Calu3 (cell line): ENCODE data around the gene TMEM63B. TPM values are rescaled to one million over a fixed set of nuclear protein-coding genes. Genes with fewer than 3 reads are reported as not detected.

ENCODE experiments used
- BruUV-seq: library from RNA; stranded (reverse); fragments of 400-500 nt; replicated peaks from 2 replicates; lab custom pipeline; 2021; lab: Mats Ljungman, UMichigan
- CTCF ChIA-PET: fragments of 300-600 bp; sonication (Branson Sonifier 250); formaldehyde crosslinking; loops from one replicate; lab custom pipeline; 2022; ENCODE audit warnings: antibody characterized with exemption; lab: Charles Lee
- DNase-seq: peaks from one replicate; pipeline ENCODE4 v3.0.0; 2022
- H3K27ac Mint-ChIP-seq: one replicate; pipeline ENCODE4 v1.8.0; 2022; ENCODE audit warnings: mixed read lengths; ENCODE audit not compliant: unreplicated experiment
- H3K27me3 Mint-ChIP-seq: one replicate; pipeline ENCODE4 v1.8.0; 2022; ENCODE audit warnings: mixed read lengths; ENCODE audit not compliant: unreplicated experiment
- H3K36me3 Mint-ChIP-seq: one replicate; pipeline ENCODE4 v1.8.0; 2022; ENCODE audit warnings: mild to moderate bottlenecking, moderate library complexity, mixed read lengths; ENCODE audit not compliant: insufficient read depth, unreplicated experiment
- H3K4me1 Mint-ChIP-seq: one replicate; pipeline ENCODE4 v1.8.0; 2022; ENCODE audit warnings: mild to moderate bottlenecking, low read depth, mixed read lengths; ENCODE audit not compliant: unreplicated experiment
- H3K4me3 Mint-ChIP-seq: one replicate; pipeline ENCODE4 v1.8.0; 2022; ENCODE audit warnings: mild to moderate bottlenecking, low read depth, moderate library complexity, mixed read lengths; ENCODE audit not compliant: unreplicated experiment
- H3K9me3 Mint-ChIP-seq: one replicate; pipeline ENCODE4 v1.8.0; 2022; ENCODE audit warnings: low read depth, mixed read lengths; ENCODE audit not compliant: unreplicated experiment
- intact Hi-C: fragments of 100-400 bp; cut with micrococcal nuclease; formaldehyde crosslinking; loops from one replicate; pipeline ENCODE4 v1.10.0; 2022; ENCODE audit not compliant: unreplicated experiment
- total RNA-seq: library from RNA; stranded (reverse); gene quantifications from 2 replicates; pipeline ENCODE4 v1.2.3, GENCODE V29; 2022
- TF ChIP-seq, protein P1 (sequence below): fragments of 200-600 bp; IDR thresholded peaks from one replicate; pipeline ENCODE4 v1.8.0; 2022; ENCODE audit warnings: antibody characterized with exemption; ENCODE audit not compliant: unreplicated experiment

Gene TMEM63B
- total RNA-seq, 1 experiment from 2014 or later, result 84.2 TPM

DNA sequence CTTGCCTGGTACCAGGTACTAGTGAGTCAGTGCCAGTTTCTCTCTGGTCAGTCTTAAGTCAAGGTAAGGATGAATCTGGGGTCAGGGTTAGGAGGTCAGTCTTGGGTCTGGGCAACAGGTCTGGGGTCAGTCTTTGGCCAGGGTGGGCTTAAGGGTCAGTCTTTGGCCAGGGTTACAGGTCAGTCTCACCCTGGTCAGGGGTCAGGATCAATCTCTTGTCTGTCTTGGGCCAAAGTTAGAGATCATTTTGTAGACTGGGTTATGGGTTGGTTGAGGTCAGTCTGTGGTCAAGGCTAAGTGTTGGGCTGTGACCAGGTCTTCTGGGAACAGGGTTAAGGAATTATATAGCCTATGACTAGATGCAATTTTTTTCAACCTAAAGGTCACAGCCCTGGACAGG, 18.5 kb downstream of the TMEM63B start:
- no peaks in the 10 kb centered on the region for H3K27me3 Mint-ChIP-seq
- BruUV-seq, result no TSS peak
- intact Hi-C loops, result no loop called here
- DNase-seq, result no peak
- TF ChIP-seq, protein P1, sequence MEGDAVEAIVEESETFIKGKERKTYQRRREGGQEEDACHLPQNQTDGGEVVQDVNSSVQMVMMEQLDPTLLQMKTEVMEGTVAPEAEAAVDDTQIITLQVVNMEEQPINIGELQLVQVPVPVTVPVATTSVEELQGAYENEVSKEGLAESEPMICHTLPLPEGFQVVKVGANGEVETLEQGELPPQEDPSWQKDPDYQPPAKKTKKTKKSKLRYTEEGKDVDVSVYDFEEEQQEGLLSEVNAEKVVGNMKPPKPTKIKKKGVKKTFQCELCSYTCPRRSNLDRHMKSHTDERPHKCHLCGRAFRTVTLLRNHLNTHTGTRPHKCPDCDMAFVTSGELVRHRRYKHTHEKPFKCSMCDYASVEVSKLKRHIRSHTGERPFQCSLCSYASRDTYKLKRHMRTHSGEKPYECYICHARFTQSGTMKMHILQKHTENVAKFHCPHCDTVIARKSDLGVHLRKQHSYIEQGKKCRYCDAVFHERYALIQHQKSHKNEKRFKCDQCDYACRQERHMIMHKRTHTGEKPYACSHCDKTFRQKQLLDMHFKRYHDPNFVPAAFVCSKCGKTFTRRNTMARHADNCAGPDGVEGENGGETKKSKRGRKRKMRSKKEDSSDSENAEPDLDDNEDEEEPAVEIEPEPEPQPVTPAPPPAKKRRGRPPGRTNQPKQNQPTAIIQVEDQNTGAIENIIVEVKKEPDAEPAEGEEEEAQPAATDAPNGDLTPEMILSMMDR, result no peak
- no peak overlapping the region for H3K4me3 Mint-ChIP-seq
- peaks cover 20% of the 10 kb centered on the region for H3K36me3 Mint-ChIP-seq
- no peaks in the 10 kb centered on the region for H3K9me3 Mint-ChIP-seq
- H3K27ac Mint-ChIP-seq, result no peak overlapping the region
- no peaks in the 10 kb centered on the region for H3K4me1 Mint-ChIP-seq
- CTCF ChIA-PET, result interaction anchor here (0.5 kb wide), 1 partner anchor 123 kb away, joined by 4 read pairs; no protein-coding TSS in a partner anchor

DNA sequence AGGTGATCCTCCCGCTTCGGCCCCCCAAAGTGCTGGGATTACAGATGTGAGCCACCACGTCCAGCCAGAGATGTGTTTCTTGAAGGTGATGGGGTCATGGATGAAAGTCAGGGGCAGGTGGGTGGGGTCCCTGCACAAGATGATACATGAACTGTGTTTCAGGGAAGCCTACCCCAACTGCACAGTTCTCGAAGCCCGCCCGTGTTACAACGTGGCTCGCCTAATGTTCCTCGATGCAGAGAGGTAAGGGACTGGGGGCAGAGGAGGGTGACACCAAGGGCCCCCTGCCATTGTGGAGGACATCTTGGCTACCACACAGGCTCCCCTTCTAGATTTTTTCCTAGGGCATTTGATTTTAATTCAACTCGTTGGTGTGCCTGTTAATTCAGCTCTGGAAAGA, 19.3 kb downstream of the TMEM63B start:
- Mint-ChIP-seq H3K27ac (no peak overlapping the region), H3K27me3 (no peaks in the 10 kb centered on the region), H3K4me3 (no peak overlapping the region), H3K4me1 (peaks cover 5% of the 10 kb centered on the region), H3K9me3 (no peaks in the 10 kb centered on the region), H3K36me3 (peaks cover 20% of the 10 kb centered on the region)
- DNase-seq, result no peak
- CTCF ChIA-PET, result no interaction called here
- TF ChIP-seq, protein P1, result no peak
- no TSS peak for BruUV-seq
- intact Hi-C loops, result no loop called here

DNA sequence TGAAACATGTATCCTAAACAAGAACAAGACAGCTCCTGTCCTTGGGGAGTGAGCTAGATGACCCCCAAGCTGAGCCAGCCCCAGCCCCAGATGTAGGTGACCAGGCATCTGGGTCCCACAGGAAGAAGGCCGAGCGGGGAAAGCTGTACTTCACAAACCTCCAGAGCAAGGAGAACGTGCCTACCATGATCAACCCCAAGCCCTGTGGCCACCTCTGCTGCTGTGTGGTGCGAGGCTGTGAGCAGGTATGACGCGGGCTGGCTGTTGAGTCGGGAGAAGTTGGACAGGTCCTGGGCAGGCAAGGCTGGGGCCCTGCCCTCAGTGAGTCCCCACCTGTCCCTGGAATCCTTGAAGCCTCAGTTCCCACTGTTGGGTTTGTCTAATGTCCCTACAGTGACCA, 19.9 kb downstream of the TMEM63B start:
- peaks cover 6% of the 10 kb centered on the region for H3K4me1 Mint-ChIP-seq

DNA sequence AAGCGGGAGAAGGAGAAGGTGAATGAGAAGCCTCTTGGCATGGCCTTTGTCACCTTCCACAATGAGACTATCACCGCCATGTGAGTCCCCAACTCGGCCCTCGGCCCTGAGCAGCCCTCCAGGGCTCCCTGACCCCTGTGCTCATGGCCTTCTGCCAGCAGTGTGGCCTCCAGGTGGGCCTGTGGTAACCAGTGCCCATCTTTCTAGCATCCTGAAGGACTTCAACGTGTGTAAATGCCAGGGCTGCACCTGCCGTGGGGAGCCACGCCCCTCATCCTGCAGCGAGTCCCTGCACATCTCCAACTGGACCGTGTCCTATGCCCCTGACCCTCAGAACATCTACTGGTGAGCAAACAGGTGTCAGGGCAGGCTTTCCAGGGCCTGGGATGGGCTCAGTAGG, 21.0 kb downstream of the TMEM63B start:
- Mint-ChIP-seq H3K4me3 (no peak overlapping the region), H3K36me3 (peaks cover 16% of the 10 kb centered on the region), H3K9me3 (no peaks in the 10 kb centered on the region), H3K27ac (no peak overlapping the region), H3K4me1 (peaks cover 6% of the 10 kb centered on the region), H3K27me3 (no peaks in the 10 kb centered on the region)
- DNase-seq, result no peak
- intact Hi-C loops, result no loop called here
- CTCF ChIA-PET, result no interaction called here
- TF ChIP-seq, protein P1, result no peak
- BruUV-seq, result no TSS peak

More for the DNA sequence above, 19.9 kb downstream of the TMEM63B start:
- CTCF ChIA-PET, result interaction anchor here (0.7 kb wide), 1 partner anchor 467 kb away, joined by 4 read pairs; no protein-coding TSS in a partner anchor
- H3K4me3 Mint-ChIP-seq, result no peak overlapping the region
- TF ChIP-seq, protein P1, result no peak
- peaks cover 20% of the 10 kb centered on the region for H3K36me3 Mint-ChIP-seq
- no peak overlapping the region for H3K27ac Mint-ChIP-seq
- intact Hi-C loops, result no loop called here
- H3K27me3 Mint-ChIP-seq, result no peaks in the 10 kb centered on the region
- H3K9me3 Mint-ChIP-seq, result no peaks in the 10 kb centered on the region
- no TSS peak for BruUV-seq
- DNase-seq, result no peak
